Psoas muscle (tissue), 8 donors: ENCODE measurements around the gene AP1G2. TPM values are rescaled to one million over a fixed set of nuclear protein-coding genes. Genes with fewer than 3 reads are reported as not detected.

Source experiments
- ATAC-seq, 4 donors: fragments of 200-7000 bp; cut with Tn5 transposase; one replicate each; pipeline ENCODE4 v1.9.1; 2020; ENCODE audit warnings: moderate library complexity in 3 of 4, mild to moderate bottlenecking in 2 of 4
- DNase-seq, 2 donors: peaks; one replicate each; pipeline ENCODE4 v3.0.0-alpha.2; 2020
- H3K27ac ChIP-seq: fragments of 200-600 bp; one replicate; pipeline ENCODE4 v1.8.0; 2022
- H3K27me3 ChIP-seq, 3 donors: fragments of 200-600 bp in 1 of 3; one replicate each; pipeline versions ENCODE4 v1.6.1 to v1.8.0; 2013 to 2022; ENCODE audit warnings: low read length in 2 of 3, mild to moderate bottlenecking in 2 of 3, moderate library complexity in 1 of 3; ENCODE audit not compliant: insufficient read depth in 3 of 3
- H3K36me3 ChIP-seq, 2 donors: fragments of 200-600 bp in 1 of 2; one replicate each; pipeline versions ENCODE4 v1.6.1 to v1.8.0; 2013 to 2022; ENCODE audit warnings: low read depth in 1 of 2, mild to moderate bottlenecking in 1 of 2, moderate library complexity in 1 of 2; ENCODE audit not compliant: insufficient read depth in 1 of 2
- H3K4me1 ChIP-seq: fragments of 200-600 bp; one replicate; pipeline ENCODE4 v1.8.0; 2022
- H3K4me3 ChIP-seq: fragments of 200-600 bp; one replicate; pipeline ENCODE4 v1.8.0; 2022; ENCODE audit warnings: mild to moderate bottlenecking
- H3K9me3 ChIP-seq: fragments of 200-600 bp; one replicate; pipeline ENCODE4 v1.8.0; 2022
- CTCF ChIP-seq: fragments of 200-600 bp; IDR thresholded peaks from one replicate; pipeline ENCODE4 v1.8.0; 2022; ENCODE audit warnings: antibody characterized with exemption
- WGBS, 3 donors: extraction: QIAGEN DNeasy Blood & Tissue Kit; methylation state at CpG; one replicate each; pipeline versions ENCODE4 v1.1.6 to v1.1.7; 2013; 5-methylcytosine and 5-hydroxymethylcytosine counted together
- intact Hi-C, 2 donors: fragments of 100-400 bp; cut with DNase I; formaldehyde crosslinking; loops; one replicate each; pipeline versions ENCODE4 v1.11.0 to v1.14.2; 2022
- polyA plus RNA-seq, 3 donors: library from polyadenylated mRNA; stranded (reverse); fragments of 200-250 nt; gene quantifications; one replicate each; pipeline ENCODE4 v1.2.3, GENCODE V29; 2013
- total RNA-seq, 4 donors: library from RNA; stranded (reverse); fragmentation: NEBNext Ultra II Directional in 2 of 4; extraction: Animal tissue kit (Norgen Biotek cat#: 25700) in 2 of 4; gene quantifications; one replicate each; pipeline versions ENCODE4 v1.2.1 to v1.2.4, GENCODE V29; 2021 to 2023
- donor health status: healthy with polysubstance abuse.
- donor health status: DM: no; HTN: no; CAD: no; lungs with moderate emphysema.
- donor health status: Bipolar disorder and iron deficiency.
- donor health status: healthy.
- donor health status: DM: yes; HTN: yes; CAD: no.
- donor health status: DM: no; HTN: no; CAD: no.
- donor health status: DM: no; HTN: no; CAD: no.
- donor health status: DM: yes; HTN: yes; CAD: no.

Gene AP1G2
- total and polyA plus RNA-seq, 7 donors: 3.3 to 11.0 (median 5.3) TPM

GRCh38 chr14:23520899-23521533, 46.6 kb downstream of the AP1G2 start:
- Histone ChIP-seq H3K4me3 (no peak overlapping the region), H3K36me3 (no peaks in the 10 kb centered on the region), H3K27ac (no peak overlapping the region), H3K4me1 (no peaks in the 10 kb centered on the region), H3K27me3 (no peaks in the 10 kb centered on the region), H3K9me3 (no peaks in the 10 kb centered on the region)
- intact Hi-C loops: no loop called here
- no peak for DNase-seq
- ATAC-seq: no peak
- no peak for TF ChIP-seq CTCF
- 79 to 81% (median 80%) methylated on average over 14 of the region's 14 CpGs for WGBS, 3 donors

- Histone ChIP-seq H3K27me3 (no peaks in the 10 kb centered on the region), H3K9me3 (no peaks in the 10 kb centered on the region), H3K4me1 (no peaks in the 10 kb centered on the region), H3K27ac (no peak overlapping the region), H3K36me3 (no peaks in the 10 kb centered on the region), H3K4me3 (no peak overlapping the region)
- WGBS, 3 donors: 65 to 70% (median 67%) methylated on average over 4 of the region's 4 CpGs
- intact Hi-C loops: no loop called here
- DNase-seq (no peak), ATAC-seq (no peak)
- TF ChIP-seq CTCF: no peak
These were observed 48.9 kb downstream of the AP1G2 start for GRCh38 chr14:23518709-23519108.

GRCh38 chr14:23517650-23518326, 49.8 kb downstream of the AP1G2 start:
- no peak overlapping the region for H3K4me3 ChIP-seq
- DNase-seq (no peak), ATAC-seq (no peak)
- H3K9me3 ChIP-seq: no peaks in the 10 kb centered on the region
- H3K36me3 ChIP-seq: no peaks in the 10 kb centered on the region
- no peak for TF ChIP-seq CTCF
- WGBS, 3 donors: 71 to 79% (median 78%) methylated on average over 6 of the region's 6 CpGs
- no peaks in the 10 kb centered on the region for H3K27me3 ChIP-seq
- H3K27ac ChIP-seq: no peak overlapping the region
- H3K4me1 ChIP-seq: no peaks in the 10 kb centered on the region
- intact Hi-C loops: no loop called here

- peak in 1 of 4 donors; percentile 21 for ATAC-seq
- intact Hi-C loops: no loop called here
- DNase-seq: no peak
These were observed 53.0 kb downstream of the AP1G2 start for GRCh38 chr14:23514644-23514957.

More at GRCh38 chr14:23514644-23514957, 53.0 kb downstream of the AP1G2 start:
- no peak for TF ChIP-seq CTCF
- Histone ChIP-seq H3K9me3 (no peaks in the 10 kb centered on the region), H3K4me1 (no peaks in the 10 kb centered on the region), H3K36me3 (no peaks in the 10 kb centered on the region), H3K4me3 (no peak overlapping the region), H3K27me3 (peaks cover 0 to 9% (median 0%) of the 10 kb centered on the region in 3 donors), H3K27ac (no peak overlapping the region)
- 28 to 64% (median 34%) methylated on average over 3 of the region's 3 CpGs for WGBS, 3 donors
